ENCODE results near the gene RFC5. TPM values are rescaled to one million over a fixed set of nuclear protein-coding genes. Genes with fewer than 3 reads are reported as not detected.

Gene RFC5
- total RNA-seq, 1 experiment from 2014 or later: 62.1 TPM

GRCh38 chr12:118065380-118065779 is 48.9 kb downstream of the RFC5 start:
- Histone ChIP-seq H3K4me3 (ENCODE audit: low read depth, low read length, poor library complexity, severe bottlenecking) (no peak overlapping the region), H3K27me3 (replicated peaks; ENCODE audit: insufficient read depth, low read depth, low read length, poor library complexity) (no peaks in the 10 kb centered on the region), H3K9me3 (ENCODE audit: low read depth, low read length, poor library complexity, severe bottlenecking) (no peaks in the 10 kb centered on the region), H3K27ac (ENCODE audit: low read depth, low read length, poor library complexity, severe bottlenecking) (no peak overlapping the region), H3K36me3 (ENCODE audit: insufficient read depth, low read length, poor library complexity, severe bottlenecking) (no peaks in the 10 kb centered on the region), H3K4me1 (ENCODE audit: insufficient read depth, low read length, poor library complexity, severe bottlenecking) (peaks cover 16% of the 10 kb centered on the region)
- ChIA-PET POLR2A (ENCODE audit: low non-redundant PET) (interaction anchor here (0.6 kb wide), 1 partner anchor 28 kb away, joined by 8 read pairs; no protein-coding TSS in a partner anchor), CTCF (no interaction called here)
- DNase-seq (ENCODE audit: low spot score): no peak
- intact Hi-C loops (cut with micrococcal nuclease; ENCODE audit: unreplicated experiment): no loop called here
- BruUV-seq (replicated peaks): no TSS peak
- TF ChIP-seq EZH2 (IDR thresholded peaks at IDR 0.05; ENCODE audit: borderline replicate concordance, low read depth, low read length, poor library complexity, severe bottlenecking) (no peak), CTCF (conservative IDR thresholded peaks at IDR 0.05; ENCODE audit: low read depth, low read length) (no peak)

- H3K27me3 ChIP-seq (replicated peaks; ENCODE audit: insufficient read depth, low read depth, low read length, poor library complexity): no peaks in the 10 kb centered on the region
- ChIA-PET POLR2A (ENCODE audit: low non-redundant PET) (interaction anchor here (0.6 kb wide), 1 partner anchor 8 kb away, joined by 17 read pairs; no protein-coding TSS in a partner anchor), CTCF (interaction anchor here (0.6 kb wide), 3 partner anchors 308 to 1476 kb away, joined by 3 to 12 read pairs (median 8); partner anchors contain the start of gene SUDS3)
These were observed 51.9 kb downstream of the RFC5 start for GRCh38 chr12:118068445-118068844.

GRCh38 chr12:118070650-118071049 is 54.1 kb downstream of the RFC5 start:
- no peaks in the 10 kb centered on the region for H3K9me3 ChIP-seq (ENCODE audit: low read depth, low read length, poor library complexity, severe bottlenecking)
- no peak for DNase-seq (ENCODE audit: low spot score)
- TF ChIP-seq EZH2 (IDR thresholded peaks at IDR 0.05; ENCODE audit: borderline replicate concordance, low read depth, low read length, poor library complexity, severe bottlenecking) (no peak), CTCF (conservative IDR thresholded peaks at IDR 0.05; ENCODE audit: low read depth, low read length) (no peak)
- H3K36me3 ChIP-seq (ENCODE audit: insufficient read depth, low read length, poor library complexity, severe bottlenecking): no peaks in the 10 kb centered on the region
- CTCF ChIA-PET: no interaction called here
- no peak overlapping the region for H3K27ac ChIP-seq (ENCODE audit: low read depth, low read length, poor library complexity, severe bottlenecking)
- no peak overlapping the region for H3K4me3 ChIP-seq (ENCODE audit: low read depth, low read length, poor library complexity, severe bottlenecking)
- POLR2A ChIA-PET (ENCODE audit: low non-redundant PET): no interaction called here
- H3K4me1 ChIP-seq (ENCODE audit: insufficient read depth, low read length, poor library complexity, severe bottlenecking): no peaks in the 10 kb centered on the region
- H3K27me3 ChIP-seq (replicated peaks; ENCODE audit: insufficient read depth, low read depth, low read length, poor library complexity): no peaks in the 10 kb centered on the region
- no TSS peak for BruUV-seq (replicated peaks)
- intact Hi-C loops (cut with micrococcal nuclease; ENCODE audit: unreplicated experiment): no loop called here

More at GRCh38 chr12:118068445-118068844, 51.9 kb downstream of the RFC5 start:
- DNase-seq (ENCODE audit: low spot score): no peak
- no TSS peak for BruUV-seq (replicated peaks)
- H3K4me1 ChIP-seq (ENCODE audit: insufficient read depth, low read length, poor library complexity, severe bottlenecking): peaks cover 4% of the 10 kb centered on the region
- H3K9me3 ChIP-seq (ENCODE audit: low read depth, low read length, poor library complexity, severe bottlenecking): no peaks in the 10 kb centered on the region
- intact Hi-C loops (cut with micrococcal nuclease; ENCODE audit: unreplicated experiment): no loop called here
- H3K27ac ChIP-seq (ENCODE audit: low read depth, low read length, poor library complexity, severe bottlenecking): no peak overlapping the region
- H3K36me3 ChIP-seq (ENCODE audit: insufficient read depth, low read length, poor library complexity, severe bottlenecking): no peaks in the 10 kb centered on the region
- H3K4me3 ChIP-seq (ENCODE audit: low read depth, low read length, poor library complexity, severe bottlenecking): no peak overlapping the region
- TF ChIP-seq CTCF (conservative IDR thresholded peaks at IDR 0.05; ENCODE audit: low read depth, low read length) (no peak), EZH2 (IDR thresholded peaks at IDR 0.05; ENCODE audit: borderline replicate concordance, low read depth, low read length, poor library complexity, severe bottlenecking) (no peak)
